K562 (cell line): ENCODE data around the gene GPSM3. TPM values are rescaled to one million over a fixed set of nuclear protein-coding genes. Genes with fewer than 3 reads are reported as not detected.
A peak's percentile ranks its signal among the peaks of the same experiment; 100 is the strongest.

Experiments used
- CC2D1A ChIP-seq: fragments of 450-650 bp; IDR thresholded peaks from 2 replicates; pipeline ENCODE4 v1.6.1; 2017; ENCODE audit warnings: mild to moderate bottlenecking
- DEAF1 ChIP-seq: fragments of 450-650 bp; formaldehyde crosslinking; IDR thresholded peaks from 2 replicates; pipeline ENCODE4 v1.4.0; 2020; ENCODE audit warnings: mild to moderate bottlenecking, moderate library complexity
- ETV5 ChIP-seq: sonication (generic); formaldehyde crosslinking; IDR thresholded peaks from 2 replicates; pipeline ENCODE4 v1.4.0; 2020; ENCODE audit warnings: low read depth, mild to moderate bottlenecking, missing genetic modification reagents
- FOS ChIP-seq: IDR thresholded peaks from 3 replicates; pipeline ENCODE4 v1.6.1; 2011; ENCODE audit not compliant: insufficient read length; ENCODE audit errors: extremely low read depth
- FOSL1 ChIP-seq: fragments of 200-800 bp; sonication (Bioruptor generic); conservative IDR thresholded peaks from 2 replicates; pipeline ENCODE4 v1.6.1; 2016; ENCODE audit warnings: missing genetic modification characterization, missing compliant biosample characterization
- FOXK2 ChIP-seq, 2 experiments: fragments of 450-650 bp; IDR thresholded peaks in 1 of 2; conservative IDR thresholded peaks in 1 of 2; 2 replicates each; pipeline ENCODE4 v1.6.1; 2016; ENCODE audit warnings: low read depth in 2 of 2, mild to moderate bottlenecking in 1 of 2
- HBP1 ChIP-seq: fragments of 450-650 bp; formaldehyde crosslinking; IDR thresholded peaks from 2 replicates; pipeline ENCODE4 v1.4.0; 2022; ENCODE audit warnings: missing genetic modification characterization
- HDGF ChIP-seq: fragments of 450-650 bp; IDR thresholded peaks from 2 replicates; pipeline ENCODE4 v1.6.1; 2016
- IRF1 ChIP-seq: sonication (generic); formaldehyde crosslinking; IDR thresholded peaks from 2 replicates; pipeline ENCODE4 v1.8.0; 2022; ENCODE audit warnings: missing genetic modification reagents, mild to moderate bottlenecking, borderline replicate concordance
- LEF1 ChIP-seq: fragments of 450-650 bp; IDR thresholded peaks from 2 replicates; pipeline ENCODE4 v1.6.1; 2016; ENCODE audit warnings: mild to moderate bottlenecking
- MBD2 ChIP-seq: sonication (generic); IDR thresholded peaks from 2 replicates; pipeline ENCODE4 v1.6.1; 2016; ENCODE audit warnings: low read depth, borderline replicate concordance
- MTA1 ChIP-seq: fragments of 450-650 bp; IDR thresholded peaks from 2 replicates; pipeline ENCODE4 v1.6.1; 2017; ENCODE audit warnings: borderline replicate concordance
- OTX1 ChIP-seq: fragments of 450-650 bp; formaldehyde crosslinking; IDR thresholded peaks from 2 replicates; pipeline ENCODE4 v1.4.0; 2022; ENCODE audit warnings: mild to moderate bottlenecking
- PCBP2 ChIP-seq: fragments of 200-400 bp; formaldehyde crosslinking; IDR thresholded peaks from 2 replicates; pipeline ENCODE4 v1.6.1; 2018; ENCODE audit warnings: low read length, low read depth, mild to moderate bottlenecking, moderate library complexity; ENCODE audit not compliant: poor library complexity, severe bottlenecking
- POLR2B ChIP-seq: fragments of 450-650 bp; IDR thresholded peaks from 2 replicates; pipeline ENCODE4 v1.6.1; 2018; ENCODE audit warnings: low read depth; ENCODE audit not compliant: partially characterized antibody
- SAFB ChIP-seq: fragments of 200-400 bp; formaldehyde crosslinking; IDR thresholded peaks from 2 replicates; pipeline ENCODE4 v1.6.1; 2017; ENCODE audit warnings: low read depth, low read length, borderline replicate concordance
- SMARCA4 ChIP-seq: fragments of 450-650 bp; IDR thresholded peaks from 2 replicates; pipeline ENCODE4 v1.6.1; 2016
- SOX6 ChIP-seq: fragments of 450-650 bp; IDR thresholded peaks from 2 replicates; pipeline ENCODE4 v1.6.1; 2014; ENCODE audit warnings: mild to moderate bottlenecking
- TEAD1 ChIP-seq, 2 experiments: fragments of 450-650 bp in 1 of 2; sonication (generic) in 1 of 2; formaldehyde crosslinking; IDR thresholded peaks; 2 replicates each; pipeline versions ENCODE4 v1.4.0 to v1.8.0; 2020 to 2022; ENCODE audit warnings: mild to moderate bottlenecking in 2 of 2, missing genetic modification reagents in 1 of 2
- ZBTB7A ChIP-seq: IDR thresholded peaks from 2 replicates; pipeline ENCODE4 v1.6.1; 2011; ENCODE audit warnings: low read depth, mild to moderate bottlenecking, low read length, moderate library complexity, borderline replicate concordance; ENCODE audit not compliant: control insufficient read depth
- ZNF165 ChIP-seq: fragments of 250-450 bp; sonication (Bioruptor Pico); IDR thresholded peaks from 2 replicates; pipeline ENCODE4 v1.4.0; 2020; ENCODE audit warnings: borderline replicate concordance
- ZNF511 ChIP-seq: sonication (generic); formaldehyde crosslinking; IDR thresholded peaks from 2 replicates; pipeline ENCODE4 v1.8.0; 2022; ENCODE audit warnings: mild to moderate bottlenecking, missing genetic modification reagents
- polyA plus RNA-seq, 8 experiments: library from polyadenylated mRNA; depleted of rRNA in 4 of 8; stranded (reverse) in 5 of 8; unstranded in 3 of 8; fragments of >200 nt; fragmentation: Nextera tagmentation in 2 of 8; fragmentation: Illumina TruSeq in 1 of 8; extraction: Ambion mirVana in 2 of 8; extraction: Trizol in 1 of 8; gene quantifications; 2 replicates each; pipeline versions ENCODE4 v1.2.1 to v1.2.3, GENCODE V29; 2011 to 2014; ENCODE audit warnings: inconsistent platforms in 1 of 8, missing spikeins in 1 of 8
- total RNA-seq, 7 experiments: library from RNA; depleted of rRNA in 6 of 7; stranded (reverse); fragments of >200 nt in 6 of 7; fragmentation: Illumina TruSeq in 2 of 7; extraction: Trizol in 2 of 7; gene quantifications; 2 replicates each; pipeline versions ENCODE4 v1.2.1 to v1.2.3, GENCODE V29; 2011 to 2021; ENCODE audit warnings: low replicate concordance in 1 of 7

GPSM3 gene
- total and polyA plus RNA-seq, 9 of the 15 experiments (the other 6 are each of a cell fraction or from before 2014, with no cell fraction given), result 5.3 to 42.6 (median 24.4) TPM

GRCh38 chr6:32168807-32169591 lies 23.4 kb downstream of the GPSM3 start (continued):
- TF ChIP-seq IRF1 (no peak), FOS (peak; percentile 26), TEAD1 (CRISPR knock-in tag; IDR thresholded peaks at IDR 0.05) (peak in 1 of 2 experiments; percentile 26; a peak in 1 of 4 replicates), CC2D1A (no peak), ZBTB7A (peak; percentile 60; the same call in 1 of the 2 replicates), SAFB (no peak), PCBP2 (no peak), ZNF165 (CRISPR knock-in tag) (no peak), FOSL1 (tag) (peak; percentile 83), HBP1 (CRISPR knock-in tag) (0 out of 2 replicates have a peak, but pooled peaks have one; percentile 51), HDGF (peak; percentile 28; the same call in 1 of the 2 replicates), SOX6 (peak; percentile 18; the same call in 1 of the 2 replicates), DEAF1 (CRISPR knock-in tag) (no peak), ZNF511 (CRISPR knock-in tag) (0 out of 2 replicates have a peak, but pooled peaks have one; percentile 5), OTX1 (CRISPR knock-in tag) (peak; percentile 83), POLR2B (peak; percentile 22), ETV5 (CRISPR knock-in tag) (peak; percentile 65; the same call in 1 of the 2 replicates), FOXK2 (conservative IDR thresholded peaks at IDR 0.05 in 1 of 2, IDR thresholded peaks at IDR 0.05 in 1 of 2; ENCODE audit: low read depth in 2 of 2) (peak in 1 of 2 experiments; percentile 81; a peak in 2 of 4 replicates), SMARCA4 (peak; percentile 76), LEF1 (peak; percentile 43; the same call in 1 of the 2 replicates), MBD2 (peak; percentile 46; the same call in 1 of the 2 replicates), MTA1 (peak; percentile 36)
